Smooth muscle cell (in vitro differentiated cells): ENCODE results near the gene PXYLP1. TPM values are rescaled to one million over a fixed set of nuclear protein-coding genes. Genes with fewer than 3 reads are reported as not detected.

Experiments
- DNase-seq: peaks from one replicate; lab custom pipeline; 2025; ENCODE audit not compliant: unreplicated experiment; lab: John Stamatoyannopoulos, UW
- H2AFZ ChIP-seq: fragments of 200-600 bp; sonication (generic); 2 replicates; pipeline ENCODE4 v1.6.0; 2016; ENCODE audit warnings: antibody characterized with exemption, low read depth, mild to moderate bottlenecking
- H3F3A ChIP-seq: fragments of 200-600 bp; sonication (generic); 2 replicates; pipeline ENCODE4 v1.6.0; 2017; ENCODE audit warnings: antibody characterized with exemption, low read depth
- H3K27ac ChIP-seq: fragments of 200-600 bp; sonication (generic); 2 replicates; pipeline ENCODE4 v1.5.1; 2016; ENCODE audit warnings: low read depth, mild to moderate bottlenecking
- H3K27me3 ChIP-seq: fragments of 200-600 bp; sonication (generic); 2 replicates; pipeline ENCODE4 v1.6.1; 2016; ENCODE audit warnings: low read depth, mild to moderate bottlenecking
- H3K36me3 ChIP-seq: fragments of 200-600 bp; sonication (generic); 2 replicates; pipeline ENCODE4 v1.5.1; 2016; ENCODE audit warnings: low read depth
- H3K4me1 ChIP-seq: fragments of 200-600 bp; sonication (generic); 2 replicates; pipeline ENCODE4 v1.5.1; 2016; ENCODE audit warnings: low read depth
- H3K4me2 ChIP-seq: fragments of 200-600 bp; sonication (generic); 2 replicates; pipeline ENCODE4 v1.6.0; 2016; ENCODE audit warnings: mild to moderate bottlenecking
- H3K4me3 ChIP-seq: fragments of 200-600 bp; sonication (generic); 2 replicates; pipeline ENCODE4 v1.5.1; 2016; ENCODE audit warnings: mild to moderate bottlenecking
- H3K79me2 ChIP-seq: fragments of 200-600 bp; sonication (generic); 2 replicates; pipeline ENCODE4 v1.6.0; 2016; ENCODE audit warnings: low read depth, mild to moderate bottlenecking
- H3K9ac ChIP-seq: fragments of 200-600 bp; sonication (generic); 2 replicates; pipeline ENCODE4 v1.6.0; 2016; ENCODE audit warnings: low read depth
- H3K9me3 ChIP-seq: fragments of 200-600 bp; sonication (generic); replicated peaks from 2 replicates; pipeline ENCODE4 v1.5.1; 2016; ENCODE audit warnings: low read depth
- H4K20me1 ChIP-seq: fragments of 200-600 bp; sonication (generic); 2 replicates; pipeline ENCODE4 v1.6.0; 2016; ENCODE audit warnings: low read depth
- WGBS: methylation state at CpG from one replicate; pipeline ENCODE4 v1.1.7; 2016; ENCODE audit warnings: low lambda C conversion rate; 5-methylcytosine and 5-hydroxymethylcytosine counted together
- polyA plus RNA-seq: library from polyadenylated mRNA; unstranded; fragments of >200 nt; fragmentation: Nextera tagmentation; extraction: Ambion mirVana; gene quantifications from 2 replicates; pipeline ENCODE4 v1.2.1, GENCODE V29; 2016
- total RNA-seq: library from RNA; depleted of rRNA; stranded (reverse); fragments of >200 nt; gene quantifications from 2 replicates; pipeline ENCODE4 v1.2.3, GENCODE V29; 2014
- TF ChIP-seq, protein P1 (sequence below): fragments of 200-600 bp; sonication (generic); IDR thresholded peaks from 2 replicates; pipeline ENCODE4 v1.5.1; 2017; ENCODE audit warnings: borderline replicate concordance, mild to moderate bottlenecking, antibody characterized with exemption; ENCODE audit not compliant: insufficient read depth, poor library complexity, severe bottlenecking

PXYLP1 gene
- total and polyA plus RNA-seq, 2 experiments from 2014 or later: 3.3 to 5.6 TPM

DNA sequence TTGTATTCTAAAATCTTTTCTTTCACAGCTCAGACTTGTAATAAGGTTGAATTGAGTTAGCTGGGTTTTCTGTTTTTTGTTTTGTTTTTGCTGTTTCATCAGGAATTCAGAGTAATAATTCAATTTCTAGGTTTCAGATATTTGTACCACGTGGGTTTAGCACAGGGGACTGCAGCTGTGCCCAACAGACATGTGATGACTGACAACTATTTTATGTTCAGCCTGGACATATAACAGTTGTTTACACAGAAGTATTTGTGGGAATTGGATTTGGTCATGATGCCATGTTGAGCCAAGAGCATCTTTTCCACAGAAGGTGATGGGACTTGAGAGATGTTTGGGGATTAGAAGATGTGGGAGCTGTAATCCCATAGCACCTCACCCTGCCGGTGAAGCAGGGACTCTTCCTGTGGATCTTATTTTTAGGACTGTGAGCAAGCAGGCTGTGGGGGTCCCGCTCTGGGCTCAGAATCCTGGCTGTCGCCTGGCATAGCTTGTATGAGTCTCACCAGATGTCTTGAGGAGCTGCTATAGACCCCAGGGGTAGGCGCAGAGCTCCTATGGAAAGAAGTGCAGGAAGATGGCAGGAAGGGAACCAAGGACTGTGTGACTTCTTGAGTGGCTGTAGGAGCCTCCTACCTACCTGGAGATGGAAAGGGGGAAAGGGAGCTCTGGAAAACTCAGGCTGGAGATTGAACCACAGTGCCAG lies 23.7 kb downstream of the PXYLP1 start:
- no peak for DNase-seq
- no peaks in the 10 kb centered on the region for H3K79me2 ChIP-seq
- WGBS: 95% methylated on average over 5 of the region's 5 CpGs
- H3K9me3 ChIP-seq: no peaks in the 10 kb centered on the region
- H2AFZ ChIP-seq: no peak overlapping the region
- TF ChIP-seq, protein P1, sequence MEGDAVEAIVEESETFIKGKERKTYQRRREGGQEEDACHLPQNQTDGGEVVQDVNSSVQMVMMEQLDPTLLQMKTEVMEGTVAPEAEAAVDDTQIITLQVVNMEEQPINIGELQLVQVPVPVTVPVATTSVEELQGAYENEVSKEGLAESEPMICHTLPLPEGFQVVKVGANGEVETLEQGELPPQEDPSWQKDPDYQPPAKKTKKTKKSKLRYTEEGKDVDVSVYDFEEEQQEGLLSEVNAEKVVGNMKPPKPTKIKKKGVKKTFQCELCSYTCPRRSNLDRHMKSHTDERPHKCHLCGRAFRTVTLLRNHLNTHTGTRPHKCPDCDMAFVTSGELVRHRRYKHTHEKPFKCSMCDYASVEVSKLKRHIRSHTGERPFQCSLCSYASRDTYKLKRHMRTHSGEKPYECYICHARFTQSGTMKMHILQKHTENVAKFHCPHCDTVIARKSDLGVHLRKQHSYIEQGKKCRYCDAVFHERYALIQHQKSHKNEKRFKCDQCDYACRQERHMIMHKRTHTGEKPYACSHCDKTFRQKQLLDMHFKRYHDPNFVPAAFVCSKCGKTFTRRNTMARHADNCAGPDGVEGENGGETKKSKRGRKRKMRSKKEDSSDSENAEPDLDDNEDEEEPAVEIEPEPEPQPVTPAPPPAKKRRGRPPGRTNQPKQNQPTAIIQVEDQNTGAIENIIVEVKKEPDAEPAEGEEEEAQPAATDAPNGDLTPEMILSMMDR: no peak
- H3K4me3 ChIP-seq: no peak overlapping the region
- peaks cover 14% of the 10 kb centered on the region for H3K4me1 ChIP-seq
- no peaks in the 10 kb centered on the region for H3F3A ChIP-seq
- no peak overlapping the region for H3K9ac ChIP-seq
- no peaks in the 10 kb centered on the region for H4K20me1 ChIP-seq
- no peak overlapping the region for H3K27ac ChIP-seq
- H3K36me3 ChIP-seq: no peaks in the 10 kb centered on the region
- no peaks in the 10 kb centered on the region for H3K27me3 ChIP-seq
- H3K4me2 ChIP-seq: no peak overlapping the region

DNA sequence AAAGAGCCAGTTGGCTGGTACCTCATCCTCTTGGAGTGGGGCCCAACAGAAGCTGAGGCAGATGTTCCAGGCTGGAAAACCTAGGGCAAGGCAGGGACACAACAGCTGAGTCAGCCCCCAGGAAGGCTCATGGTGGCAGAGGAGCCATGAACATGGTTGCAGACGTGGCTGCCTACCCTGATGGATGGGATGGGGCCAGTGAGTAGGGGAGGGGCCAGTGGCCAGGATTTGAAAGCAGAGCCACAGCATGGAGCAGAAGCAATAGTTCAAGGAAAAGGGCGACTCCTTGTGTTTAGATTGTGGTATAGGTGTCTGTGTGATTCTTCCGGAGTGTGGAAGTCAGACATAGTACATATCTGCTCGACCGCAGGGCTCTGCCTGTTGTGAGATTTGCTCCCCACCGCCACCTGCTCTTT lies 24.2 kb downstream of the PXYLP1 start:
- WGBS: 80% methylated on average over 6 of the region's 6 CpGs
- no peaks in the 10 kb centered on the region for H3F3A ChIP-seq
- DNase-seq: no peak

DNA sequence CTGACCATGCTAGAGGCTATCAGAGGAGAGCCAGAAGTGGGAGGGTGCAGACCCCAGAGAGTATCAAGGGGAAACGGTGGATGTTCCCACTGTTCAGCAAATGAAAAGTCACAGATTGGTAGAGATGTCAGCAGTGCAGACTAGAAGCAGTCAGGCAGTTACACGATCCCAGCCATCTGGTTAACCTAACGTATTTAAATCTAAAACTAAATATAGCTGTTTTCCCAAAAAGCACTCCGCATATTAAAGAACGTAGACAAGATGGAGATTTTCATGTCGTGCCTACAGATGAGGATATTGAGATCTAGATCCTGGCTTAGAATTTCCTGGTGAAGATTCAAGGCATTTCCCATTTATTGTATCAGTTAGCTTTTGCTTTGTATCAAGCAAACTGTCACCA lies 25.2 kb downstream of the PXYLP1 start:
- H3K4me2 ChIP-seq: no peak overlapping the region
- 90% methylated on average over 6 of the region's 6 CpGs for whole genome bisulfite sequencing
- no peak overlapping the region for H3K9ac ChIP-seq
- no peaks in the 10 kb centered on the region for H3K27me3 ChIP-seq
- DNase-seq: no peak
- H3K9me3 ChIP-seq: no peaks in the 10 kb centered on the region
- H3K4me3 ChIP-seq: no peak overlapping the region
- H2AFZ ChIP-seq: no peak overlapping the region
- TF ChIP-seq, protein P1: no peak
- peaks cover 18% of the 10 kb centered on the region for H3K4me1 ChIP-seq
- no peaks in the 10 kb centered on the region for H3F3A ChIP-seq
- no peaks in the 10 kb centered on the region for H4K20me1 ChIP-seq
- no peaks in the 10 kb centered on the region for H3K36me3 ChIP-seq
- H3K79me2 ChIP-seq: no peaks in the 10 kb centered on the region
- H3K27ac ChIP-seq: no peak overlapping the region

More for the DNA sequence above, 24.2 kb downstream of the PXYLP1 start:
- Histone ChIP-seq H3K4me3 (no peak overlapping the region), H3K27ac (no peak overlapping the region), H3K9ac (no peak overlapping the region), H3K9me3 (no peaks in the 10 kb centered on the region), H3K36me3 (no peaks in the 10 kb centered on the region), H3K79me2 (no peaks in the 10 kb centered on the region), H3K4me2 (no peak overlapping the region), H3K4me1 (peaks cover 18% of the 10 kb centered on the region), H2AFZ (no peak overlapping the region), H4K20me1 (no peaks in the 10 kb centered on the region), H3K27me3 (no peaks in the 10 kb centered on the region)
- TF ChIP-seq, protein P1: peak; percentile 13

DNA sequence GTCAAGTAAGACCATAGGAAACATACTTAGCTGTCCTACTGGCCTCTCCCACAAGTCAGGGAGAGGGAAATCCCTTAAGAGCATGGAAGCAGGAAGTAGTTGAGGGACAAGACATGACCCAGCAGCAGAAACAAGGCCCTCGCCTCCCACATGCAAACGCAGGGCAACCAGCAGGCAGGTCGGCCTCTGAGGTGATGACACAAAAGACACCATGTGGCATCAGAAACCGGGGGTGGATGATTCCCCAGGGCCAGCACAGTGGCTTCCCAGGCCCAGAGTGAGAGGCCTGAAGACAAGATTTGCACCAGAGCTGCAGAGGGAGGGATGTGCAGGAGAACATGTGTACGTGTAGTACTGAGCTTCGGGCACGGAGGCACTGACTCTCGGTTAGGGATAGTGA lies 26.3 kb downstream of the PXYLP1 start:
- Histone ChIP-seq H3K4me3 (no peak overlapping the region), H3K9ac (no peak overlapping the region), H3F3A (no peaks in the 10 kb centered on the region), H2AFZ (no peak overlapping the region), H3K4me1 (peaks cover 18% of the 10 kb centered on the region), H3K79me2 (no peaks in the 10 kb centered on the region), H3K36me3 (no peaks in the 10 kb centered on the region), H3K9me3 (no peaks in the 10 kb centered on the region), H3K4me2 (no peak overlapping the region), H3K27me3 (no peaks in the 10 kb centered on the region), H4K20me1 (no peaks in the 10 kb centered on the region), H3K27ac (no peak overlapping the region)
- 76% methylated on average over 8 of the region's 8 CpGs for WGBS
- DNase-seq: no peak
- TF ChIP-seq, protein P1: no peak
